HG02852 (cell line): Measurements from ENCODE around the gene MTHFD1L.

Source experiments
- ATAC-seq: cut with Tn5 transposase; IDR thresholded peaks from one replicate; pipeline ENCODE4 v1.9.1; 2021; ENCODE audit warnings: mild to moderate bottlenecking, moderate library complexity; ENCODE audit not compliant: unreplicated experiment

MTHFD1L gene

GRCh38 chr6:151087861-151088598 lies 222.5 kb downstream of the MTHFD1L start:
- no peak for ATAC-seq

- no peak for ATAC-seq
Measured at GRCh38 chr6:151088599-151088935, 223.1 kb downstream of the MTHFD1L start.

- ATAC-seq, result no peak
Measured at GRCh38 chr6:151088963-151089362, 223.5 kb downstream of the MTHFD1L start.

- ATAC-seq, result no peak
Measured at GRCh38 chr6:151089978-151090377, 224.5 kb downstream of the MTHFD1L start.

- no peak for ATAC-seq
Measured at GRCh38 chr6:151091571-151091970, 226.1 kb downstream of the MTHFD1L start.

- no peak for ATAC-seq
Measured at GRCh38 chr6:151092591-151092990, 227.1 kb downstream of the MTHFD1L start.

GRCh38 chr6:151093706-151094105 lies 228.2 kb downstream of the MTHFD1L start:
- no peak for ATAC-seq

GRCh38 chr6:151095538-151096254 lies 230.2 kb downstream of the MTHFD1L start:
- no peak for ATAC-seq

GRCh38 chr6:151096255-151096612 lies 230.7 kb downstream of the MTHFD1L start:
- no peak for ATAC-seq

GRCh38 chr6:151096691-151097606 lies 231.4 kb downstream of the MTHFD1L start:
- no peak for ATAC-seq

GRCh38 chr6:151098166-151098565 lies 232.7 kb downstream of the MTHFD1L start:
- no peak for ATAC-seq

GRCh38 chr6:151100326-151100725 lies 234.8 kb downstream of the MTHFD1L start:
- ATAC-seq, result no peak

- ATAC-seq, result no peak
Measured at GRCh38 chr6:151101161-151101815, 235.8 kb downstream of the MTHFD1L start.

GRCh38 chr6:151101816-151102694 lies 236.6 kb downstream of the MTHFD1L start:
- no peak for ATAC-seq

GRCh38 chr6:151103266-151103665 lies 237.8 kb downstream of the MTHFD1L start:
- ATAC-seq, result no peak

GRCh38 chr6:151107897-151108427 lies 242.5 kb downstream of the MTHFD1L start:
- no peak for ATAC-seq

- no peak for ATAC-seq
Measured at GRCh38 chr6:151108548-151108947, 243.0 kb downstream of the MTHFD1L start.

GRCh38 chr6:151109361-151109760 lies 243.9 kb downstream of the MTHFD1L start:
- ATAC-seq, result no peak

- ATAC-seq, result no peak
Measured at GRCh38 chr6:151109869-151110575, 244.5 kb downstream of the MTHFD1L start.
